Neural progenitor cell (in vitro differentiated cells): ENCODE results near the gene ITPR3. TPM values are rescaled to one million over a fixed set of nuclear protein-coding genes. Genes with fewer than 3 reads are reported as not detected.

ENCODE experiments used
- DNase-seq: peaks from one replicate; pipeline ENCODE4 v3.0.0-alpha.2; 2016; ENCODE audit warnings: low spot score
- H2AFZ ChIP-seq: fragments of 200-600 bp; sonication (generic); replicated peaks from 2 replicates; pipeline ENCODE4 v1.6.1; 2016; ENCODE audit warnings: antibody characterized with exemption
- H3F3A ChIP-seq: fragments of 200-600 bp; sonication (generic); 2 replicates; pipeline ENCODE4 v1.6.1; 2016; ENCODE audit warnings: antibody characterized with exemption, low read depth
- H3K27ac ChIP-seq: fragments of 200-600 bp; sonication (generic); 2 replicates; pipeline ENCODE4 v1.5.1; 2016; ENCODE audit warnings: mild to moderate bottlenecking
- H3K27me3 ChIP-seq: fragments of 200-600 bp; sonication (generic); 2 replicates; pipeline ENCODE4 v1.6.1; 2016; ENCODE audit warnings: mild to moderate bottlenecking, moderate library complexity
- H3K36me3 ChIP-seq: fragments of 200-600 bp; sonication (generic); 2 replicates; pipeline ENCODE4 v1.5.1; 2016
- H3K4me1 ChIP-seq: fragments of 200-600 bp; sonication (generic); 2 replicates; pipeline ENCODE4 v1.6.1; 2016; ENCODE audit warnings: mixed run types
- H3K4me2 ChIP-seq: fragments of 200-600 bp; sonication (generic); 2 replicates; pipeline ENCODE4 v1.6.1; 2016
- H3K4me3 ChIP-seq: fragments of 200-600 bp; sonication (generic); 2 replicates; pipeline ENCODE4 v1.5.1; 2016
- H3K79me2 ChIP-seq: fragments of 200-600 bp; sonication (generic); 2 replicates; pipeline ENCODE4 v1.6.1; 2016; ENCODE audit warnings: low read depth
- H3K9ac ChIP-seq: fragments of 200-600 bp; sonication (generic); 2 replicates; pipeline ENCODE4 v1.6.1; 2016
- H3K9me3 ChIP-seq: fragments of 200-600 bp; sonication (generic); 2 replicates; pipeline ENCODE4 v1.5.1; 2016; ENCODE audit warnings: low read depth
- H4K20me1 ChIP-seq: fragments of 200-600 bp; sonication (generic); 2 replicates; pipeline ENCODE4 v1.6.1; 2016; ENCODE audit warnings: low read depth
- H3K27ac Mint-ChIP-seq: 3 replicates; pipeline ENCODE4 v1.8.0; 2021; ENCODE audit warnings: mixed read lengths
- H3K27me3 Mint-ChIP-seq: 2 replicates; pipeline ENCODE4 v1.8.0; 2022; ENCODE audit warnings: low read depth, mild to moderate bottlenecking, inconsistent platforms, moderate library complexity, mixed read lengths; ENCODE audit not compliant: insufficient read depth
- H3K36me3 Mint-ChIP-seq: 3 replicates; pipeline ENCODE4 v1.8.0; 2021; ENCODE audit warnings: mixed read lengths
- H3K4me1 Mint-ChIP-seq: 3 replicates; pipeline ENCODE4 v1.8.0; 2021; ENCODE audit warnings: mixed read lengths
- H3K4me3 Mint-ChIP-seq: 3 replicates; pipeline ENCODE4 v1.8.0; 2021; ENCODE audit warnings: mild to moderate bottlenecking, moderate library complexity, mixed read lengths
- H3K9me3 Mint-ChIP-seq: 3 replicates; pipeline ENCODE4 v1.8.0; 2020; ENCODE audit warnings: mixed read lengths
- EZH2 ChIP-seq: fragments of 200-600 bp; sonication (generic); IDR thresholded peaks from 2 replicates; pipeline ENCODE4 v1.6.1; 2017; ENCODE audit warnings: antibody characterized with exemption, mild to moderate bottlenecking, moderate library complexity
- EZH2phosphoT487 ChIP-seq: fragments of 200-600 bp; sonication (generic); IDR thresholded peaks from 2 replicates; pipeline ENCODE4 v1.6.1; 2017; ENCODE audit warnings: antibody characterized with exemption
- total RNA-seq: library from RNA; depleted of rRNA; stranded (reverse); fragments of >200 nt; gene quantifications from 2 replicates; pipeline ENCODE4 v1.2.3, GENCODE V29; 2015; ENCODE audit warnings: low replicate concordance
- TF ChIP-seq, protein P1 (sequence below): fragments of 200-600 bp; sonication (generic); IDR thresholded peaks from 2 replicates; pipeline ENCODE4 v1.5.1; 2017; ENCODE audit warnings: antibody characterized with exemption, mild to moderate bottlenecking

Gene ITPR3
- total RNA-seq, 1 donor from 2014 or later, result 1.5 TPM

- peaks cover 14% of the 10 kb centered on the region for H4K20me1 ChIP-seq
- Mint-ChIP-seq H3K27ac (no peak overlapping the region), H3K4me1 (peaks cover 20% of the 10 kb centered on the region), H3K36me3 (peaks cover 15% of the 10 kb centered on the region), H3K27me3 (peaks cover 4% of the 10 kb centered on the region), H3K4me3 (no peak overlapping the region), H3K9me3 (no peaks in the 10 kb centered on the region)
- TF ChIP-seq, protein P1, sequence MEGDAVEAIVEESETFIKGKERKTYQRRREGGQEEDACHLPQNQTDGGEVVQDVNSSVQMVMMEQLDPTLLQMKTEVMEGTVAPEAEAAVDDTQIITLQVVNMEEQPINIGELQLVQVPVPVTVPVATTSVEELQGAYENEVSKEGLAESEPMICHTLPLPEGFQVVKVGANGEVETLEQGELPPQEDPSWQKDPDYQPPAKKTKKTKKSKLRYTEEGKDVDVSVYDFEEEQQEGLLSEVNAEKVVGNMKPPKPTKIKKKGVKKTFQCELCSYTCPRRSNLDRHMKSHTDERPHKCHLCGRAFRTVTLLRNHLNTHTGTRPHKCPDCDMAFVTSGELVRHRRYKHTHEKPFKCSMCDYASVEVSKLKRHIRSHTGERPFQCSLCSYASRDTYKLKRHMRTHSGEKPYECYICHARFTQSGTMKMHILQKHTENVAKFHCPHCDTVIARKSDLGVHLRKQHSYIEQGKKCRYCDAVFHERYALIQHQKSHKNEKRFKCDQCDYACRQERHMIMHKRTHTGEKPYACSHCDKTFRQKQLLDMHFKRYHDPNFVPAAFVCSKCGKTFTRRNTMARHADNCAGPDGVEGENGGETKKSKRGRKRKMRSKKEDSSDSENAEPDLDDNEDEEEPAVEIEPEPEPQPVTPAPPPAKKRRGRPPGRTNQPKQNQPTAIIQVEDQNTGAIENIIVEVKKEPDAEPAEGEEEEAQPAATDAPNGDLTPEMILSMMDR, result no peak
- TF ChIP-seq EZH2phosphoT487 (no peak), EZH2 (no peak)
- H3K27me3 ChIP-seq, result no peaks in the 10 kb centered on the region
- no peak for DNase-seq
- H3K27ac ChIP-seq, result no peak overlapping the region
- H2AFZ ChIP-seq, result no peak overlapping the region
- no peak overlapping the region for H3K4me3 ChIP-seq
- peaks cover 9% of the 10 kb centered on the region for H3F3A ChIP-seq
- no peak overlapping the region for H3K9ac ChIP-seq
- H3K9me3 ChIP-seq, result no peaks in the 10 kb centered on the region
- H3K79me2 ChIP-seq, result peaks cover 6% of the 10 kb centered on the region
- peaks cover 7% of the 10 kb centered on the region for H3K36me3 ChIP-seq
- peaks cover 3% of the 10 kb centered on the region for H3K4me1 ChIP-seq
- H3K4me2 ChIP-seq, result no peak overlapping the region
Measured at GRCh38 chr6:33695451-33695887, 74.3 kb downstream of the ITPR3 start.

GRCh38 chr6:33696076-33696475, 75.0 kb downstream of the ITPR3 start:
- Histone ChIP-seq H3K4me1 (peaks cover 3% of the 10 kb centered on the region), H3K79me2 (peaks cover 6% of the 10 kb centered on the region), H3K9ac (no peak overlapping the region), H4K20me1 (peaks cover 18% of the 10 kb centered on the region), H3K27ac (no peak overlapping the region), H3K27me3 (no peaks in the 10 kb centered on the region), H3K4me2 (no peak overlapping the region), H3K9me3 (no peaks in the 10 kb centered on the region), H2AFZ (no peak overlapping the region), H3F3A (peaks cover 13% of the 10 kb centered on the region), H3K36me3 (peaks cover 7% of the 10 kb centered on the region), H3K4me3 (no peak overlapping the region)
- H3K36me3 Mint-ChIP-seq, result peaks cover 11% of the 10 kb centered on the region
- DNase-seq, result no peak
- no peak for TF ChIP-seq EZH2
- TF ChIP-seq EZH2phosphoT487, result no peak
- TF ChIP-seq, protein P1, result no peak
- peaks cover 4% of the 10 kb centered on the region for H3K27me3 Mint-ChIP-seq
- no peak overlapping the region for H3K4me3 Mint-ChIP-seq
- no peak overlapping the region for H3K27ac Mint-ChIP-seq
- no peaks in the 10 kb centered on the region for H3K9me3 Mint-ChIP-seq
- peaks cover 20% of the 10 kb centered on the region for H3K4me1 Mint-ChIP-seq

DNA sequence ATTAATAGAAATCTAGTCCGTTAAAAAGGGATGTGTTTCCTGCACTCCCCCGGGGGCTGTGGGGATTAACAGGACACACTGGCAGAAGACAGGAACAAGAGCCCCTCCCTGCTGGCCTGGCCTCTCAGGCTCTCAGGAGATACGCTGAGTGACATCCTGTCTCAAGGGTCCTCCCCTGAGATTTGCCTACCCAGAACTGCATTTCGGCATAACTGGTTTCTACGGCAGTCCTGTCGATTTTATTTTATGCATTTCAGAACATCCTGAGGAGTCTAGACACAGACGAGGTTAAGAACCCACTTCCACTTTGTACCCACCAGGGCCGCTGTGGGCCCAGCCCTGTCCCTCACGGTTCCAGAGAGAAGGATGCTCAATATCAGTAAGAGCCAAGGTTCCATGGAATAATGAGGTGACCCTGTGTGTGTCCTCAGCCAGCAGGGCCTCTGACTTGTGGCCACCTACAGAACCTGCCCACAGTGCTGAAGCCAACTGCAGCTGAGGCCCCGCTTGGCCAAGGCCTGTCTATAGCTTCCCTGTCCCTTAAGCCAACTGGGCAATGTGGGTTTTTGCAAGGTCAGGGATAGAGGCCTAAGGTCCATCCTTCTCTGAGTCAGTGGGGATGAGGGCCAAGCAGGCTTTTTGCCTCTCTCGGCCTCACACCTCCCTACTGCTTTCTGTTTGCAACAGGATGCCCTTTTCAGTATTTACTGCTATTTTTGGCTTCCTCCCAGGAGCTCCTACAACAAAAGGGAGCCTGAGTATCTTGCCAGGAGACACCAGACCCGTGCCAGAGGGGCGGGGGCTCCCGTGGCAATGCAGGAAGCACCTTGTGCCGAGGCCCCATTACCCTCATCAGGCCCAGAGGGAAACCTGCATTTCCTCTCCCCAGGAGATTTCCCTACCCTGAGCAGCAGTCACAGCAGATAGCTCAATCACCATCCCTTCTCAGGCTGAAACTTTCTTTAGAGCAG, 75.7 kb downstream of the ITPR3 start:
- no peak for DNase-seq

More for the DNA sequence above, 75.7 kb downstream of the ITPR3 start:
- H3K4me3 ChIP-seq, result no peak overlapping the region
- no peak overlapping the region for H3K27ac ChIP-seq
- H3K4me2 ChIP-seq, result no peak overlapping the region
- H3K36me3 ChIP-seq, result peaks cover 7% of the 10 kb centered on the region
- H3K4me1 ChIP-seq, result peaks cover 3% of the 10 kb centered on the region
- no peak overlapping the region for H3K9ac ChIP-seq
- H3K36me3 Mint-ChIP-seq, result peaks cover 10% of the 10 kb centered on the region
- H3K4me3 Mint-ChIP-seq, result no peak overlapping the region
- H3K27ac Mint-ChIP-seq, result no peak overlapping the region
- H3K79me2 ChIP-seq, result peaks cover 6% of the 10 kb centered on the region
- no peaks in the 10 kb centered on the region for H3K27me3 ChIP-seq
- TF ChIP-seq, protein P1, result no peak
- TF ChIP-seq EZH2phosphoT487, result no peak
- no peak for TF ChIP-seq EZH2
- H3K9me3 ChIP-seq, result no peaks in the 10 kb centered on the region
- H3K9me3 Mint-ChIP-seq, result no peaks in the 10 kb centered on the region
- no peak overlapping the region for H2AFZ ChIP-seq
- peaks cover 2% of the 10 kb centered on the region for H3K27me3 Mint-ChIP-seq
- H3K4me1 Mint-ChIP-seq, result peaks cover 17% of the 10 kb centered on the region
- H3F3A ChIP-seq, result peaks cover 13% of the 10 kb centered on the region
- H4K20me1 ChIP-seq, result peaks cover 18% of the 10 kb centered on the region
